C4-2B (cell line): ENCODE results near the gene GRN.

Experiments
- CTCF ChIP-seq: fragments of 450-650 bp; conservative IDR thresholded peaks from 2 replicates; pipeline ENCODE4 v1.5.1; 2017; ENCODE audit warnings: mild to moderate bottlenecking
- ZFX ChIP-seq: fragments of 450-650 bp; IDR thresholded peaks from 2 replicates; pipeline ENCODE4 v1.6.1; 2017

- TF ChIP-seq CTCF (no peak), ZFX (no peak)
These were observed 16.5 kb downstream of the GRN start for GRCh38 chr17:44361292-44362260.
